Gastrocnemius medialis (tissue), 4 donors: ENCODE data around the gene CACNB4. TPM values are rescaled to one million over a fixed set of nuclear protein-coding genes. Genes with fewer than 3 reads are reported as not detected.

Experiments
- ATAC-seq, 2 donors: fragments of 150-250 bp; one replicate each; pipeline ENCODE4 v1.9.1; 2016
- DNase-seq, 2 donors: peaks; one replicate each; pipeline ENCODE4 v3.0.0-alpha.2; 2019
- H3K27ac ChIP-seq, 4 donors: fragments of 200-600 bp; sonication (generic); 1 replicate in 1 of 4; 2 replicates in 3 of 4; pipeline ENCODE4 v1.5.1; 2016 to 2018; ENCODE audit warnings: mild to moderate bottlenecking in 2 of 4, moderate library complexity in 1 of 4
- H3K27me3 ChIP-seq, 3 donors: fragments of 200-600 bp; sonication (generic) in 2 of 3; 1 replicate in 1 of 3; 2 replicates in 2 of 3; pipeline versions ENCODE4 v1.5.1 to v1.6.0; 2016 to 2019; ENCODE audit warnings: mild to moderate bottlenecking in 1 of 3, moderate library complexity in 1 of 3
- H3K36me3 ChIP-seq, 2 donors: fragments of 200-600 bp; sonication (generic) in 1 of 2; one replicate each; pipeline ENCODE4 v1.5.1; 2017 to 2018
- H3K4me1 ChIP-seq, 2 donors: fragments of 200-600 bp; sonication (generic) in 1 of 2; one replicate each; pipeline ENCODE4 v1.5.1; 2016 to 2017; ENCODE audit warnings: mild to moderate bottlenecking in 2 of 2
- H3K4me3 ChIP-seq, 4 donors: fragments of 200-600 bp; sonication (generic) in 3 of 4; 1 replicate in 1 of 4; 2 replicates in 3 of 4; pipeline ENCODE4 v1.5.1; 2016 to 2019; ENCODE audit warnings: mild to moderate bottlenecking in 2 of 4
- H3K9me3 ChIP-seq, 3 donors: fragments of 200-600 bp; sonication (generic) in 2 of 3; 1 replicate in 1 of 3; 2 replicates in 2 of 3; pipeline ENCODE4 v1.5.1; 2016 to 2019
- CTCF ChIP-seq, 5 experiments: fragments of 450-650 bp in 3 of 5; fragments of 200-600 bp in 2 of 5; sonication (generic) in 2 of 5; IDR thresholded peaks in 4 of 5; conservative IDR thresholded peaks in 1 of 5; 1 replicate in 4 of 5; 2 replicates in 1 of 5; pipeline ENCODE4 v1.5.1; 2016 to 2019; ENCODE audit warnings: antibody characterized with exemption in 5 of 5, mild to moderate bottlenecking in 3 of 5, moderate library complexity in 3 of 5
- POLR2A ChIP-seq, 2 donors: fragments of 450-650 bp; IDR thresholded peaks; one replicate each; pipeline ENCODE4 v1.6.1; 2017; ENCODE audit warnings: antibody characterized with exemption in 2 of 2, mild to moderate bottlenecking in 2 of 2, moderate library complexity in 2 of 2
- in situ Hi-C, 4 donors: fragments of 200-750 bp; cut with MboI; loops; one replicate each; pipeline versions ENCODE4 v1.15.0 to v1.8.0; 2017; ENCODE audit warnings: low sequenced_read_pairs in 4 of 4
- intact Hi-C: fragments of 100-400 bp; cut with DNase I; formaldehyde crosslinking; loops from one replicate; pipeline ENCODE4 v1.15.1; 2023; ENCODE audit warnings: low total_unique reads
- total RNA-seq, 4 donors: library from RNA; depleted of rRNA; stranded (reverse); fragments of >200 nt; gene quantifications; one replicate each; pipeline versions ENCODE4 v1.1.0 to v1.2.3, GENCODE V29; 2016

CACNB4 gene
- total RNA-seq, 4 donors from 2014 or later: 0.04 to 0.56 (median 0.36) TPM

GRCh38 chr2:151904021-151904420 is 194.8 kb downstream of the CACNB4 start:
- ATAC-seq: no peak
- H3K36me3 ChIP-seq: no peaks in the 10 kb centered on the region
- H3K27ac ChIP-seq: peak overlapping the region in 3 of 4 donors; percentile 76 to 83 (median 82)
- H3K27me3 ChIP-seq: no peaks in the 10 kb centered on the region
- in situ Hi-C loops: no loop called here
- H3K4me1 ChIP-seq: peaks cover 36 to 41% of the 10 kb centered on the region in 2 donors
- no peak for TF ChIP-seq CTCF (IDR thresholded peaks at IDR 0.05 in 4 of 5, conservative IDR thresholded peaks at IDR 0.05 in 1 of 5)
- no peak for TF ChIP-seq POLR2A (IDR thresholded peaks at IDR 0.05)
- H3K9me3 ChIP-seq: no peaks in the 10 kb centered on the region
- H3K4me3 ChIP-seq: no peak overlapping the region
- no peak for DNase-seq
- intact Hi-C loops: no loop called here

GRCh38 chr2:151902829-151903228 is 196.0 kb downstream of the CACNB4 start:
- Histone ChIP-seq H3K9me3 (no peaks in the 10 kb centered on the region), H3K4me1 (peaks cover 27 to 32% of the 10 kb centered on the region in 2 donors), H3K27me3 (no peaks in the 10 kb centered on the region), H3K27ac (no peak overlapping the region), H3K4me3 (no peak overlapping the region), H3K36me3 (no peaks in the 10 kb centered on the region)
- DNase-seq (no peak), ATAC-seq (no peak)
- in situ Hi-C loops: no loop called here
- no peak for TF ChIP-seq CTCF (IDR thresholded peaks at IDR 0.05 in 4 of 5, conservative IDR thresholded peaks at IDR 0.05 in 1 of 5)
- no peak for TF ChIP-seq POLR2A (IDR thresholded peaks at IDR 0.05)
- intact Hi-C loops: no loop called here

GRCh38 chr2:151900331-151900730 is 198.5 kb downstream of the CACNB4 start:
- H3K4me1 ChIP-seq: peaks cover 10 to 11% of the 10 kb centered on the region in 2 donors
- TF ChIP-seq CTCF (IDR thresholded peaks at IDR 0.05 in 4 of 5, conservative IDR thresholded peaks at IDR 0.05 in 1 of 5) (no peak), POLR2A (IDR thresholded peaks at IDR 0.05) (no peak)
- in situ Hi-C loops (no loop called here), intact Hi-C loops (no loop called here)
- no peak for DNase-seq
- no peak overlapping the region for H3K4me3 ChIP-seq
- H3K9me3 ChIP-seq: peaks cover 0 to under 1% (median 0%) of the 10 kb centered on the region in 3 donors
- H3K36me3 ChIP-seq: no peaks in the 10 kb centered on the region
- ATAC-seq: no peak
- no peaks in the 10 kb centered on the region for H3K27me3 ChIP-seq
- no peak overlapping the region for H3K27ac ChIP-seq

GRCh38 chr2:151899156-151899555 is 199.7 kb downstream of the CACNB4 start:
- TF ChIP-seq POLR2A (IDR thresholded peaks at IDR 0.05) (no peak), CTCF (IDR thresholded peaks at IDR 0.05 in 4 of 5, conservative IDR thresholded peaks at IDR 0.05 in 1 of 5) (no peak)
- in situ Hi-C loops: no loop called here

More at GRCh38 chr2:151899156-151899555, 199.7 kb downstream of the CACNB4 start:
- H3K9me3 ChIP-seq: peaks cover 0 to 7% (median 0%) of the 10 kb centered on the region in 3 donors
- no peaks in the 10 kb centered on the region for H3K4me1 ChIP-seq
- no peak overlapping the region for H3K4me3 ChIP-seq
- no peak for DNase-seq
- no peak for ATAC-seq
- intact Hi-C loops: no loop called here
- H3K36me3 ChIP-seq: no peaks in the 10 kb centered on the region
- no peak overlapping the region for H3K27ac ChIP-seq
- H3K27me3 ChIP-seq: no peaks in the 10 kb centered on the region
